ENCODE results near the gene RCOR3. TPM values are rescaled to one million over a fixed set of nuclear protein-coding genes. Genes with fewer than 3 reads are reported as not detected.

The RCOR3 gene
- total RNA-seq, 1 donor from 2014 or later: 7.6 TPM

DNA sequence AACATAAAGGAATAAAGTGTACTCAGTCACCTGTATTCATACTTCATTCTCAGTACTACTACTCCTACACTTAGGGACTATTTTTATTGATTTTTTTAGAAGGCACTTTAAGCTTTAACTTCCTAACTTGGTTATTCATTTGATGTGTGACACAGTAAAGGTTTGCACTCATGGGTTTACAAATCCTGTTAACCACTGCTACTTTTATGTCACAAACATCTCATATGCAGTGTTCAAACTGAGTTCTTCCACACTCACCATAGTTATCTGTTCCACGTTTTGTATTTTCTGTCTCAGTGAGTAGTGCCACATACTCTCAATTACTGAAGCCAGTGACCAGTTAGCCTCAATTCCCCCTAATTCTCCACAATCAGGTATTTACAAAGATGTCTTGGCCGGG is 33.2 kb downstream of the RCOR3 start:
- no peaks in the 10 kb centered on the region for H3K27me3 ChIP-seq (ENCODE audit: control insufficient read depth, insufficient read depth, low read length)
- TF ChIP-seq, protein P1, sequence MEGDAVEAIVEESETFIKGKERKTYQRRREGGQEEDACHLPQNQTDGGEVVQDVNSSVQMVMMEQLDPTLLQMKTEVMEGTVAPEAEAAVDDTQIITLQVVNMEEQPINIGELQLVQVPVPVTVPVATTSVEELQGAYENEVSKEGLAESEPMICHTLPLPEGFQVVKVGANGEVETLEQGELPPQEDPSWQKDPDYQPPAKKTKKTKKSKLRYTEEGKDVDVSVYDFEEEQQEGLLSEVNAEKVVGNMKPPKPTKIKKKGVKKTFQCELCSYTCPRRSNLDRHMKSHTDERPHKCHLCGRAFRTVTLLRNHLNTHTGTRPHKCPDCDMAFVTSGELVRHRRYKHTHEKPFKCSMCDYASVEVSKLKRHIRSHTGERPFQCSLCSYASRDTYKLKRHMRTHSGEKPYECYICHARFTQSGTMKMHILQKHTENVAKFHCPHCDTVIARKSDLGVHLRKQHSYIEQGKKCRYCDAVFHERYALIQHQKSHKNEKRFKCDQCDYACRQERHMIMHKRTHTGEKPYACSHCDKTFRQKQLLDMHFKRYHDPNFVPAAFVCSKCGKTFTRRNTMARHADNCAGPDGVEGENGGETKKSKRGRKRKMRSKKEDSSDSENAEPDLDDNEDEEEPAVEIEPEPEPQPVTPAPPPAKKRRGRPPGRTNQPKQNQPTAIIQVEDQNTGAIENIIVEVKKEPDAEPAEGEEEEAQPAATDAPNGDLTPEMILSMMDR (IDR thresholded peaks at IDR 0.05; ENCODE audit: insufficient read depth, low read length, severe bottlenecking): no peak
- no peak for FAIRE-seq
- DNase-seq (ENCODE audit: low read depth): no peak
- H3K4me3 ChIP-seq (ENCODE audit: low read depth, low read length): no peak overlapping the region
- H3K36me3 ChIP-seq (ENCODE audit: control insufficient read depth, insufficient read depth, low read length): peaks cover 8% of the 10 kb centered on the region

DNA sequence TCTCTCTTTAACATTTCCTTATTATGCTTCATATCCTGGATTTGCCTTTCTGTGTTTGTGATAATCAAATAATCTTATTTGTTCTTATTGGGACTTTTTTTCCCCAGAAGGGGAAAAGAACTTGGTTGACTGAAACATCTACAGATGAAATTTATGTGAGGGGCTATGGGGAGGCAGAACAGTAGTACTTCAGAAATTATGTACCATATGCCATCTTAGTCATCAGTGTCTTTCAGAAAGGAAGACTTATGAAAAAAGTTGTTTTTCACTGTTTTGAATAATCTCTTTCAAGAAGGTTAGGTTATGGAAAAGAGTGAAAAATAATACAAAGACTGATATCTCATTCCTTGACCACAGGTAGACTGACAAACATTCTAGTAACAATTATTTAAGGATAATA is 37.2 kb downstream of the RCOR3 start:
- DNase-seq (ENCODE audit: low read depth) (no peak), FAIRE-seq (no peak)
- H3K27me3 ChIP-seq (ENCODE audit: control insufficient read depth, insufficient read depth, low read length): no peaks in the 10 kb centered on the region
- TF ChIP-seq, protein P1 (IDR thresholded peaks at IDR 0.05; ENCODE audit: insufficient read depth, low read length, severe bottlenecking): no peak
- H3K4me3 ChIP-seq (ENCODE audit: low read depth, low read length): no peak overlapping the region
- peaks cover 3% of the 10 kb centered on the region for H3K36me3 ChIP-seq (ENCODE audit: control insufficient read depth, insufficient read depth, low read length)

DNA sequence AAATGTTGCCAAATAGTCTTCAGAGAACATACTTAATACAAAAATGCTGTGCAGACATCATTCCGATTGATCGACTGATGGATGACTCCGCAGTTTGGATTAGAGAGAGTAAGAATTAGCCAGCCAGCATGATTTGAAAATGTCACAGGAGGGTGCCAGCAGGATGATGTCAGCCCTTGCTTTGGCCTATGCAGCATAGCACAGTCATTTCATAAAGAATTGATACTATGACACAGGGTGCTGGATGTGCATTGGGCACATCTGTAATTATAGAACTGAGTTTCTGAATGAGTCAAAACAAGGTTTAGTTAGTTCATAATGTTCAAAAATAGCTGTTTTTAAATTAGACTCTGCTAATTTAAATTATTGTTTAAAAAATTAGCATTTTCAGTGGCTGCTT is 45.9 kb downstream of the RCOR3 start:
- no peak overlapping the region for H3K4me3 ChIP-seq (ENCODE audit: low read depth, low read length)
- peak; percentile 37 for DNase-seq (ENCODE audit: low read depth)
- H3K36me3 ChIP-seq (ENCODE audit: control insufficient read depth, insufficient read depth, low read length): peaks cover 2% of the 10 kb centered on the region
- H3K27me3 ChIP-seq (ENCODE audit: control insufficient read depth, insufficient read depth, low read length): no peaks in the 10 kb centered on the region
- TF ChIP-seq, protein P1 (IDR thresholded peaks at IDR 0.05; ENCODE audit: insufficient read depth, low read length, severe bottlenecking): no peak
- no peak for FAIRE-seq

DNA sequence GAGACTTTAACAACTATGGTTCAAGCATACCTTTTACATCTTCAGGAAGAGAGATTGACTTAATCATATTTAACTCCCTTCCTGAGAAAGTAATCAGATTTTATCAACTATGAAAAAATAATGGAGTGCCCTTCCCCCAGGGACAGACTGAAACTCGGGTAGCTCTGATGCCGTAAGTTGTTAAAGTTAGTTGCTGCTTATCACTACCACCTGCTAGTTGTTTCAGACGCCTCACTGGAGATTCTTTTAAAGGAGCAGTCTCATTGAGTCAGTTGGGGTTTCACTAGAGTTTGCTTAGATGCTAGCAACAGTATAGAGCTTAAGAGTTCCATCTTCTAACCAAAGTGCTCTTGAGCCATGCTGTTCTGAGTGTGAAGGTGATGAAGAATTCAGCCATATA is 50.5 kb downstream of the RCOR3 start:
- peaks cover 4% of the 10 kb centered on the region for H3K36me3 ChIP-seq (ENCODE audit: control insufficient read depth, insufficient read depth, low read length)
- DNase-seq (ENCODE audit: low read depth): no peak

DNA sequence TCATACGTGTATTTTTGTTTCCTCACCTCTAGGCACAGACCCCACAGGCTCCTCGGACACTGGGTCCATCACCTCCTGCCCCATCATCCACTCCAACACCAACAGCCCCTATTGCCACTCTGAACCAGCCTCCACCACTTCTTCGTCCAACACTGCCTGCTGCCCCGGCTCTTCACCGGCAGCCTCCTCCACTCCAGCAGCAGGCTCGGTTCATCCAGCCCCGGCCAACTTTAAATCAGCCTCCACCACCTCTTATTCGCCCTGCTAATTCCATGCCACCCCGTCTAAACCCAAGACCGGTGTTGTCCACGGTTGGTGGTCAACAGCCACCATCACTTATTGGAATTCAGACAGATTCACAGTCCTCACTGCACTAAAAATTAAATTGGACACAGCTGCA is 54.2 kb downstream of the RCOR3 start:
- no peak for FAIRE-seq
- Histone ChIP-seq H3K36me3 (ENCODE audit: control insufficient read depth, insufficient read depth, low read length) (peaks cover 3% of the 10 kb centered on the region), H3K27me3 (ENCODE audit: control insufficient read depth, insufficient read depth, low read length) (no peaks in the 10 kb centered on the region), H3K4me3 (ENCODE audit: low read depth, low read length) (no peak overlapping the region)
- no peak for DNase-seq (ENCODE audit: low read depth)
- TF ChIP-seq, protein P1 (IDR thresholded peaks at IDR 0.05; ENCODE audit: insufficient read depth, low read length, severe bottlenecking): no peak

More for the DNA sequence above, 50.5 kb downstream of the RCOR3 start:
- TF ChIP-seq, protein P1 (IDR thresholded peaks at IDR 0.05; ENCODE audit: insufficient read depth, low read length, severe bottlenecking): no peak
- no peak overlapping the region for H3K4me3 ChIP-seq (ENCODE audit: low read depth, low read length)
- FAIRE-seq: no peak
- H3K27me3 ChIP-seq (ENCODE audit: control insufficient read depth, insufficient read depth, low read length): no peaks in the 10 kb centered on the region

DNA sequence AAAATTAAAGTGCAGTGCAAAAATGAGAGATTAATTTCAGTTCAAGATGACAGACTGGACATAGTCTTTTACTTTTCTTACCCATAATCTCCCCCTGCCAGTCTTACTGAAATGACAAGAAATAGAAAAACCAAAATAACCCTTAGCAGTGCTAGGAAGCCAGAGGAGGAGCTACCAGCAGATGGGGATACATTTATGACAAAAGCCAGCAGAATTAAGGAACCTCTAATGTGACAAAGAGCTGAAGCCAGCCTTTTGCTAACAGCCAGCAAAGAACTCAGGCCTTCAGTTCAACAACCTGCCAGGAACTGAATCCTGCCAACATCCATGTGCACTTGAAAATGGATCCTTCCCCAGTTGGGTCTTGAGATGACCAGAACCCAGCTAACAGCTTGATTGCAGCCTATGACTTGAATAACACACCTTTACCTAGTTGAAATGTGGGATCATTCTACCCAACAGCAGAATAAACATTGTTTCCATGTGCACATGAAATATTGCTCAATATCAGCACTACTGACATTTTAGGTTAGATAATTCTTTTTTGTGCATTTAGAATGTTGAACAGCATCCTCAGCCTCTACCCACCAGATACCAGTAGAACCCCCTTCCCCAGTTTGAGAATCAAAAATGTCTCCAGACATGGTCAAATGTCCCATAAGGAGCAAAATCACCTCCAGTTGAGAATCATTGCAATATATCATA is 59.6 kb downstream of the RCOR3 start:
- DNase-seq (ENCODE audit: low read depth) (no peak), FAIRE-seq (no peak)
- TF ChIP-seq, protein P1 (IDR thresholded peaks at IDR 0.05; ENCODE audit: insufficient read depth, low read length, severe bottlenecking): no peak
- H3K4me3 ChIP-seq (ENCODE audit: low read depth, low read length): no peak overlapping the region
- H3K36me3 ChIP-seq (ENCODE audit: control insufficient read depth, insufficient read depth, low read length): peaks cover under 1% of the 10 kb centered on the region
- H3K27me3 ChIP-seq (ENCODE audit: control insufficient read depth, insufficient read depth, low read length): no peaks in the 10 kb centered on the region
